Effector memory CD8-positive, alpha-beta T cell (primary cell): ENCODE results near the gene LMF2.
A peak's percentile ranks its signal among the peaks of the same experiment; 100 is the strongest.

Source experiments
- ATAC-seq: fragments of 150-1000 bp; cut with Tn5 transposase; replicated peaks from 2 replicates; pipeline ENCODE4 v1.10.0; 2021; ENCODE audit warnings: mild to moderate bottlenecking, moderate library complexity
- DNase-seq, 3 experiments: peaks; one replicate each; pipeline ENCODE4 v3.0.0; 2021
- H3K27ac Mint-ChIP-seq, 2 donors: one replicate each; pipeline ENCODE4 v1.8.0; 2022; ENCODE audit warnings: mild to moderate bottlenecking in 2 of 2, mixed read lengths in 2 of 2, moderate library complexity in 2 of 2
- H3K27me3 Mint-ChIP-seq, 2 donors: one replicate each; pipeline ENCODE4 v1.8.0; 2022; ENCODE audit warnings: mixed read lengths in 2 of 2
- H3K36me3 Mint-ChIP-seq: one replicate; pipeline ENCODE4 v1.8.0; 2022; ENCODE audit warnings: mild to moderate bottlenecking, moderate library complexity, mixed read lengths; ENCODE audit not compliant: insufficient read depth
- H3K4me1 Mint-ChIP-seq, 2 donors: one replicate each; pipeline ENCODE4 v1.8.0; 2022; ENCODE audit warnings: low read depth in 2 of 2, mixed read lengths in 2 of 2
- H3K4me3 Mint-ChIP-seq, 2 donors: one replicate each; pipeline ENCODE4 v1.8.0; 2022; ENCODE audit warnings: mild to moderate bottlenecking in 2 of 2, mixed read lengths in 2 of 2, moderate library complexity in 2 of 2
- H3K9me3 Mint-ChIP-seq, 2 donors: one replicate each; pipeline ENCODE4 v1.8.0; 2022; ENCODE audit warnings: mixed read lengths in 2 of 2

Gene LMF2

GRCh38 chr22:50471197-50471847 is 36.2 kb downstream of the LMF2 start:
- peaks cover 43 to 63% of the 10 kb centered on the region in 2 donors for H3K4me1 Mint-ChIP-seq
- ATAC-seq (no peak), DNase-seq (no peak)
- H3K4me3 Mint-ChIP-seq, result peak overlapping the region; percentile 75 to 96
- no peaks in the 10 kb centered on the region for H3K27me3 Mint-ChIP-seq
- H3K27ac Mint-ChIP-seq, result peak overlapping the region; percentile 88 to 95
- no peaks in the 10 kb centered on the region for H3K9me3 Mint-ChIP-seq
- H3K36me3 Mint-ChIP-seq, result peaks cover 28% of the 10 kb centered on the region

GRCh38 chr22:50470491-50470890 is 37.0 kb downstream of the LMF2 start:
- no peak for ATAC-seq
- H3K36me3 Mint-ChIP-seq, result peaks cover 34% of the 10 kb centered on the region
- H3K27me3 Mint-ChIP-seq, result no peaks in the 10 kb centered on the region
- H3K9me3 Mint-ChIP-seq, result no peaks in the 10 kb centered on the region
- no peak for DNase-seq
- H3K4me3 Mint-ChIP-seq, result peak overlapping the region; percentile 75 to 96
- peak overlapping the region; percentile 88 to 95 for H3K27ac Mint-ChIP-seq
- H3K4me1 Mint-ChIP-seq, result peaks cover 43 to 68% of the 10 kb centered on the region in 2 donors

GRCh38 chr22:50469377-50470305 is 37.9 kb downstream of the LMF2 start:
- peak; percentile 97 to 99 (median 98) for DNase-seq
- no peaks in the 10 kb centered on the region for H3K9me3 Mint-ChIP-seq
- peaks cover 42% of the 10 kb centered on the region for H3K36me3 Mint-ChIP-seq
- H3K27ac Mint-ChIP-seq, result peak overlapping the region; percentile 88 to 95
- no peaks in the 10 kb centered on the region for H3K27me3 Mint-ChIP-seq
- H3K4me3 Mint-ChIP-seq, result peak overlapping the region; percentile 75 to 96
- ATAC-seq, result peak; percentile 83
- peaks cover 43 to 64% of the 10 kb centered on the region in 2 donors for H3K4me1 Mint-ChIP-seq

- peaks cover 45% of the 10 kb centered on the region for H3K36me3 Mint-ChIP-seq
- ATAC-seq (no peak), DNase-seq (no peak)
- peaks cover 37 to 58% of the 10 kb centered on the region in 2 donors for H3K4me1 Mint-ChIP-seq
- H3K4me3 Mint-ChIP-seq, result peak overlapping the region; percentile 75 to 96
- peak overlapping the region; percentile 88 to 95 for H3K27ac Mint-ChIP-seq
- no peaks in the 10 kb centered on the region for H3K27me3 Mint-ChIP-seq
- H3K9me3 Mint-ChIP-seq, result no peaks in the 10 kb centered on the region
Measured at GRCh38 chr22:50468626-50469025, 38.9 kb downstream of the LMF2 start.

GRCh38 chr22:50467773-50468440 is 39.6 kb downstream of the LMF2 start:
- Mint-ChIP-seq H3K4me1 (peaks cover 30 to 51% of the 10 kb centered on the region in 2 donors), H3K27me3 (no peaks in the 10 kb centered on the region), H3K36me3 (peaks cover 48% of the 10 kb centered on the region), H3K4me3 (no peak overlapping the region), H3K27ac (peak overlapping the region; percentile 88 to 95), H3K9me3 (no peaks in the 10 kb centered on the region)
- DNase-seq, result no peak
- no peak for ATAC-seq

DNA sequence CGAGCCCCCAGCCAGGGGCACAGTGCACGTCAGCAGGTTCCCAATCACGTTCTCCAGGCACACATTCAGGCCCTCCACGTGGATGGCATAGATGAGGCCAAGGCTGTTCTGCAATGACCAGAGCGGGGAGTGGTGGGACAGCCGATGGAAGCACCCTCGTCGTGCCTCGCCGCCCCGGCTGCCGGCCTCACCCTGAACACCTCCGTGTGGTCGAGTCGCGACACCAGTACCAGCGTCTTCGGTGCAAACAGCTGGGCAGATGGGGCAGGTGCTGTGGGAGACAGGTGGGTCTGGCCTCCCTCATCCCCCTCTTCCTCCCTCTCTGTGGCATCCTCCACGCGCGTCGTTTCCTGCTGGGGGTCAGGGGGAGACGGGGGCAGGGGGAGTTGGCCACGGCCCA is 40.2 kb downstream of the LMF2 start:
- Mint-ChIP-seq H3K4me3 (no peak overlapping the region), H3K9me3 (no peaks in the 10 kb centered on the region), H3K4me1 (peaks cover 27 to 45% of the 10 kb centered on the region in 2 donors), H3K36me3 (peaks cover 51% of the 10 kb centered on the region), H3K27me3 (no peaks in the 10 kb centered on the region), H3K27ac (peak overlapping the region in 1 of 2 donors; percentile 77)
- no peak for DNase-seq
- no peak for ATAC-seq

- H3K9me3 Mint-ChIP-seq, result no peaks in the 10 kb centered on the region
- ATAC-seq, result no peak
Measured at GRCh38 chr22:50465066-50465930, 42.2 kb downstream of the LMF2 start.

GRCh38 chr22:50464451-50464850 is 43.1 kb downstream of the LMF2 start:
- no peak for ATAC-seq
- Mint-ChIP-seq H3K36me3 (peaks cover 66% of the 10 kb centered on the region), H3K27ac (peak overlapping the region; percentile 15 to 66), H3K4me3 (no peak overlapping the region), H3K4me1 (peaks cover 15 to 21% of the 10 kb centered on the region in 2 donors), H3K27me3 (no peaks in the 10 kb centered on the region), H3K9me3 (no peaks in the 10 kb centered on the region)
- no peak for DNase-seq

More at GRCh38 chr22:50465066-50465930, 42.2 kb downstream of the LMF2 start:
- no peak overlapping the region for H3K4me3 Mint-ChIP-seq
- peaks cover 66% of the 10 kb centered on the region for H3K36me3 Mint-ChIP-seq
- peak overlapping the region; percentile 77 to 81 for H3K27ac Mint-ChIP-seq
- H3K27me3 Mint-ChIP-seq, result no peaks in the 10 kb centered on the region
- DNase-seq, result no peak
- H3K4me1 Mint-ChIP-seq, result peaks cover 20 to 27% of the 10 kb centered on the region in 2 donors

DNA sequence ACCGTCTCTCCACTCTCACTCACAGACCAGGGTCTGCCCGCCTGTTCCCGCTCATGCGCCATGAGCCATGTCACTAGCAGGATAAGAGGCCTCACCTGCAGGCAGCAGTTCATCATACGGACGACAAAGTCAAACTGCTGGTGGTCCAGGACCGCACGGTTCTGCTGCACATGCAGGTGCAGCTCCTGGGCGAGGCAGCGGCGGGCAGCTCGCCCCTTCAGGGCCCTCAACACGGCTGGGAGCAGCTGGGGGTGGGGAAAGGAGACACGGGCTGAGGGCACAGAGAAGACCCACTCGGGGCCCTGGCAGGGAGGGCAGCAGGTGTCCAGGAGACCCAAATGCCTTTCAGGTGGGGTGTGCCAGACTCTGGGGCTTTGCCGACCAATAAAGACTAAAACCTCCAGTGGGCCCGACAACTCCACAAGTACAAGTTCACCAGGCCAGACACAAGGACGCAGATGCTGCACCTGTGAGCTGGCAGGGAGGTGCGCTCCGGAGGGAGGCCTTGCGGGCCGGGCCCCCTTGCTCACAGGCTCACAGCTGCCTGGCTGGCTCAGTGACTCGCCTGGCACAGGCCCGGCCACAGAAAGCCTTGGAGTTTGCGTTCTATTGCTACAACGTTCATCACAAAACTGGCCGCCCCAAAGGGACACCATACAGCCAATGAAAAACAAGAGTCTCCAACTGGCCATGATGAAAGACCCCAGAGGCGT is 44.2 kb downstream of the LMF2 start:
- DNase-seq (no peak), ATAC-seq (no peak)
- Mint-ChIP-seq H3K9me3 (no peaks in the 10 kb centered on the region), H3K36me3 (peaks cover 67% of the 10 kb centered on the region), H3K27ac (peak overlapping the region; percentile 58 to 69), H3K27me3 (no peaks in the 10 kb centered on the region), H3K4me1 (peaks cover 5 to 13% of the 10 kb centered on the region in 2 donors), H3K4me3 (no peak overlapping the region)

DNA sequence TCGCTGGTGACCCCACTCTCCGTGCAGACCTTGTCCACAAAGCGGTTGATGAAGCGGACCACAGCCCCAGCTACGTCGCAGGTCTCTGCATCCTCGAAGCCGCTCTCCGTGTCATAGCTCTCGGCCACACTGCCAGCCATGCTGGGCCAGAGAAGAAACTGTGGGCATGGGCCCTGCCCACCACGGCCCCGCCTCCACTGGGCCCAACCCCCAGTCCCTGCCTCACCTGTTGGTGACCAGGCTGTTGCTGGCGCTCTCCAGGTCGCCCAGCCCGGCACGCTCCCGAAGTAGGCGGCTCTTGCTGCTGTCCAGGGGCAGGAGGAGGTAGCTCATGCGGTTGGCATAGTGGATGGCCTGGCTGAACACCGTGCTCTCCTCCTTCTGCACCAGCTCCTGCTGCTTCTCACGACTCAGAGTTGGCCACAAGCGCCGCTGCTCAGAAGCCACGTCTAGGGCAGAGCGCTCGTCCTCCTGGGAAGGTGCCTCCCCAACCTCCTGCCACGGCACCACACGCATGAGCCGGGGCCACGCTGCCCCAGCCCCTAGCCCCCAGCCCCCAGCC is 45.4 kb downstream of the LMF2 start:
- Mint-ChIP-seq H3K27me3 (no peaks in the 10 kb centered on the region), H3K27ac (no peak overlapping the region), H3K36me3 (peaks cover 77% of the 10 kb centered on the region), H3K9me3 (no peaks in the 10 kb centered on the region), H3K4me1 (peaks cover 5 to 14% of the 10 kb centered on the region in 2 donors), H3K4me3 (no peak overlapping the region)
- no peak for DNase-seq
- ATAC-seq, result no peak

DNA sequence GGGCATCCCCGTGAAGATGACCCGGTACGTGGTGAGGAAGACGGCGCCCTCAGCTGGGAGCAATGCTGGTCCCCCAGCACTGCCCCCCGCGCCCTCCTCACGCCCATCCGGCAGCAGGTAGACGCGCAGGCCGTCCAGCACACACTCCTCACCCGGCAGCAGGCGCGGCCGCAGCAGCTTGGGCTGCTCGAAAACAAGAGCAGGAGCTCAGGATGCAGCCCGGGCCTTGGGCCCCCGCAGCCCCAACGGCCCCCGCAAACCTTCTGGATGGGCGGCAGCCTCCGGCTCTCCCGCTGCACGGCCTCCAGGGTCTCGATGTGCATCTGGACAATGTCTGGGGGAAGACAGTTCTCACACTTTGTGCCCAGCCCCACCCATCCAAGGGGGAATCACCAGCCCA is 46.0 kb downstream of the LMF2 start:
- Mint-ChIP-seq H3K36me3 (peaks cover 79% of the 10 kb centered on the region), H3K27ac (no peak overlapping the region)
- no peak for ATAC-seq

DNA sequence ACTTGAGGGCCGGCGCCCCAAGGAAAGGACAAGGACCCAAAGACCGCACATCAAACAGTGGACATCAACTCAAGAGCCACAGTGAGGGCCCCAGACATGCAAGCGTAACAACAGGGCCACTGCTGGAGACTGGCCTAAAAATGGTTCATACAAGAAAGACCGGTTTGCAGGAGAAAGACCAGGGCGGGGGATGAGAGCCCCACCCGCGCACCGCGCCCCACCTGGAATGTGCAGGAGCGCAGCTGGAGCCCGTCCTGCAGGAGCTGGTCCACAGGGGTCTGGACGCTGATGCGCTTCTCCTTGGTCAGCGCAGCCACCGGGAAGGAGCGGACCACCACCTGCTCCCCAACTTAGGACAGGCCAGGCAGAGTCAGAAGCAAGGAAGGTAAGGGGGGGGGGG is 46.6 kb downstream of the LMF2 start:
- DNase-seq, result no peak
- no peaks in the 10 kb centered on the region for H3K27me3 Mint-ChIP-seq
- no peaks in the 10 kb centered on the region for H3K9me3 Mint-ChIP-seq
- peaks cover 0 to 7% of the 10 kb centered on the region in 2 donors for H3K4me1 Mint-ChIP-seq
- peak overlapping the region in 1 of 2 donors; percentile 46 for H3K27ac Mint-ChIP-seq
- no peak overlapping the region for H3K4me3 Mint-ChIP-seq
- ATAC-seq, result no peak
- peaks cover 80% of the 10 kb centered on the region for H3K36me3 Mint-ChIP-seq

More for the DNA sequence above, 46.0 kb downstream of the LMF2 start:
- H3K9me3 Mint-ChIP-seq, result no peaks in the 10 kb centered on the region
- DNase-seq, result no peak
- H3K4me3 Mint-ChIP-seq, result no peak overlapping the region
- peaks cover 0 to 12% of the 10 kb centered on the region in 2 donors for H3K4me1 Mint-ChIP-seq
- no peaks in the 10 kb centered on the region for H3K27me3 Mint-ChIP-seq
